ENCODE data around the gene SMCHD1. TPM values are rescaled to one million over a fixed set of nuclear protein-coding genes. Genes with fewer than 3 reads are reported as not detected.

SMCHD1 gene
- total RNA-seq, 1 experiment from 2014 or later: 33.0 TPM

GRCh38 chr18:2610549-2610948, 45.0 kb upstream of the SMCHD1 start:
- Mint-ChIP-seq H3K9me3 (no peaks in the 10 kb centered on the region), H3K4me3 (no peak overlapping the region), H3K27ac (no peak overlapping the region), H3K4me1 (no peaks in the 10 kb centered on the region), H3K27me3 (ENCODE audit: low read depth) (no peaks in the 10 kb centered on the region), H3K36me3 (peaks cover 62% of the 10 kb centered on the region)
- ChIA-PET POLR2A (no interaction called here), CTCF (no interaction called here)
- DNase-seq (ENCODE audit: low spot score) (no peak), ATAC-seq (no peak)
- TF ChIP-seq TCF7 (CRISPR knock-in tag; IDR thresholded peaks at IDR 0.05; ENCODE audit: low read depth) (no peak), AFF4 (CRISPR knock-in tag; IDR thresholded peaks at IDR 0.05; ENCODE audit: borderline replicate concordance) (no peak), SP1 (CRISPR knock-in tag; conservative IDR thresholded peaks at IDR 0.05) (no peak), ATF2 (CRISPR knock-in tag; IDR thresholded peaks at IDR 0.05; ENCODE audit: borderline replicate concordance, low read depth) (no peak), GTF2I (CRISPR knock-in tag; conservative IDR thresholded peaks at IDR 0.05) (no peak), ZNF396 (CRISPR knock-in tag; IDR thresholded peaks at IDR 0.05; ENCODE audit: borderline replicate concordance) (no peak), STAT6 (CRISPR knock-in tag; conservative IDR thresholded peaks at IDR 0.05; ENCODE audit: low read depth) (no peak), NR1H2 (CRISPR knock-in tag; IDR thresholded peaks at IDR 0.05) (no peak)
- TF ChIP-seq, protein P1, sequence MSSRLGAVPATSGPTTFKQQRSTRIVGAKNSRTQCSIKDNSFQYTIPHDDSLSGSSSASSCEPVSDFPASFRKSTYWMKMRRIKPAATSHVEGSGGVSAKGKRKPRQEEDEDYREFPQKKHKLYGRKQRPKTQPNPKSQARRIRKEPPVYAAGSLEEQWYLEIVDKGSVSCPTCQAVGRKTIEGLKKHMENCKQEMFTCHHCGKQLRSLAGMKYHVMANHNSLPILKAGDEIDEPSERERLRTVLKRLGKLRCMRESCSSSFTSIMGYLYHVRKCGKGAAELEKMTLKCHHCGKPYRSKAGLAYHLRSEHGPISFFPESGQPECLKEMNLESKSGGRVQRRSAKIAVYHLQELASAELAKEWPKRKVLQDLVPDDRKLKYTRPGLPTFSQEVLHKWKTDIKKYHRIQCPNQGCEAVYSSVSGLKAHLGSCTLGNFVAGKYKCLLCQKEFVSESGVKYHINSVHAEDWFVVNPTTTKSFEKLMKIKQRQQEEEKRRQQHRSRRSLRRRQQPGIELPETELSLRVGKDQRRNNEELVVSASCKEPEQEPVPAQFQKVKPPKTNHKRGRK (CRISPR knock-in tag; IDR thresholded peaks at IDR 0.05; ENCODE audit: borderline replicate concordance): no peak
- TF ChIP-seq, protein P2, sequence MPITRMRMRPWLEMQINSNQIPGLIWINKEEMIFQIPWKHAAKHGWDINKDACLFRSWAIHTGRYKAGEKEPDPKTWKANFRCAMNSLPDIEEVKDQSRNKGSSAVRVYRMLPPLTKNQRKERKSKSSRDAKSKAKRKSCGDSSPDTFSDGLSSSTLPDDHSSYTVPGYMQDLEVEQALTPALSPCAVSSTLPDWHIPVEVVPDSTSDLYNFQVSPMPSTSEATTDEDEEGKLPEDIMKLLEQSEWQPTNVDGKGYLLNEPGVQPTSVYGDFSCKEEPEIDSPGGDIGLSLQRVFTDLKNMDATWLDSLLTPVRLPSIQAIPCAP (CRISPR knock-in tag; IDR thresholded peaks at IDR 0.05): no peak

DNA sequence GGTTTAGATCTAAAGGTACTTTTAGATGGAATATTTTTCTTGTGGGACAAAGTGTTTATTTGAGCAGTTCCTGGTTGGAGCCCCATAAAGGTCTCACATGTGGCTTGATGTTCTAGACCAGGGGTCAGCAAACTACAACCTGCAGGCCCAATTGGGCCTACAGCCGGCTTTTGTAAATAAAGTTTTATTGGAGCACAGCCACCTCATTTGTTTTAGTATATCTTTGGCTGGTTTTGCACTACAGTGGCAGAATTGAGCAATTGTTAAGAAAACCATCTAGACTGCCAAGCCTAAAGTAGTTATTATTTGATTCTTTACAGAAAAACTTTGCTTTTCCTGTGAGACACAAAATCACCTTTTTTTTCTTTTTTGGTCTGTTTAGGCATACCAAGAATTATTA, 42.5 kb upstream of the SMCHD1 start:
- CTCF ChIA-PET: no interaction called here
- Mint-ChIP-seq H3K27me3 (ENCODE audit: low read depth) (no peaks in the 10 kb centered on the region), H3K4me1 (no peaks in the 10 kb centered on the region), H3K9me3 (no peaks in the 10 kb centered on the region), H3K4me3 (no peak overlapping the region), H3K27ac (no peak overlapping the region), H3K36me3 (peaks cover 55% of the 10 kb centered on the region)
- ATAC-seq (no peak), DNase-seq (ENCODE audit: low spot score) (no peak)
- POLR2A ChIA-PET: no interaction called here
- TF ChIP-seq NFE2L1 (CRISPR knock-in tag; IDR thresholded peaks at IDR 0.05): no peak
- TF ChIP-seq, protein P3, sequence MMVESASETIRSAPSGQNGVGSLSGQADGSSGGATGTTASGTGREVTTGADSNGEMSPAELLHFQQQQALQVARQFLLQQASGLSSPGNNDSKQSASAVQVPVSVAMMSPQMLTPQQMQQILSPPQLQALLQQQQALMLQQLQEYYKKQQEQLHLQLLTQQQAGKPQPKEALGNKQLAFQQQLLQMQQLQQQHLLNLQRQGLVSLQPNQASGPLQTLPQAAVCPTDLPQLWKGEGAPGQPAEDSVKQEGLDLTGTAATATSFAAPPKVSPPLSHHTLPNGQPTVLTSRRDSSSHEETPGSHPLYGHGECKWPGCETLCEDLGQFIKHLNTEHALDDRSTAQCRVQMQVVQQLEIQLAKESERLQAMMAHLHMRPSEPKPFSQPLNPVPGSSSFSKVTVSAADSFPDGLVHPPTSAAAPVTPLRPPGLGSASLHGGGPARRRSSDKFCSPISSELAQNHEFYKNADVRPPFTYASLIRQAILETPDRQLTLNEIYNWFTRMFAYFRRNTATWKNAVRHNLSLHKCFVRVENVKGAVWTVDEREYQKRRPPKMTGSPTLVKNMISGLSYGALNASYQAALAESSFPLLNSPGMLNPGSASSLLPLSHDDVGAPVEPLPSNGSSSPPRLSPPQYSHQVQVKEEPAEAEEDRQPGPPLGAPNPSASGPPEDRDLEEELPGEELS (CRISPR knock-in tag; IDR thresholded peaks at IDR 0.05): no peak
- TF ChIP-seq FOXK1 (CRISPR knock-in tag; IDR thresholded peaks at IDR 0.05): no peak
- no peak for TF ChIP-seq MXD4 (CRISPR knock-in tag; IDR thresholded peaks at IDR 0.05; ENCODE audit: borderline replicate concordance)
- TF ChIP-seq, protein P4, sequence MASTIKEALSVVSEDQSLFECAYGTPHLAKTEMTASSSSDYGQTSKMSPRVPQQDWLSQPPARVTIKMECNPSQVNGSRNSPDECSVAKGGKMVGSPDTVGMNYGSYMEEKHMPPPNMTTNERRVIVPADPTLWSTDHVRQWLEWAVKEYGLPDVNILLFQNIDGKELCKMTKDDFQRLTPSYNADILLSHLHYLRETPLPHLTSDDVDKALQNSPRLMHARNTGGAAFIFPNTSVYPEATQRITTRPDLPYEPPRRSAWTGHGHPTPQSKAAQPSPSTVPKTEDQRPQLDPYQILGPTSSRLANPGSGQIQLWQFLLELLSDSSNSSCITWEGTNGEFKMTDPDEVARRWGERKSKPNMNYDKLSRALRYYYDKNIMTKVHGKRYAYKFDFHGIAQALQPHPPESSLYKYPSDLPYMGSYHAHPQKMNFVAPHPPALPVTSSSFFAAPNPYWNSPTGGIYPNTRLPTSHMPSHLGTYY (CRISPR knock-in tag; IDR thresholded peaks at IDR 0.05): no peak
- no peak for TF ChIP-seq ZNF138 (CRISPR knock-in tag; conservative IDR thresholded peaks at IDR 0.05)
- no peak for TF ChIP-seq MYBL2 (CRISPR knock-in tag; IDR thresholded peaks at IDR 0.05)
- TF ChIP-seq NR3C1 (CRISPR knock-in tag; conservative IDR thresholded peaks at IDR 0.05; ENCODE audit: low read depth): no peak
